ENCODE data around the gene PCDH9. TPM values are rescaled to one million over a fixed set of nuclear protein-coding genes. Genes with fewer than 3 reads are reported as not detected.

PCDH9 gene
- total and polyA plus RNA-seq, 2 of the 4 experiments (the other 2 are of a cell fraction): 2.2 to 10.2 TPM

- H3K9ac ChIP-seq (ENCODE audit: low read depth, low read length): no peak overlapping the region
- H4K91ac ChIP-seq (ENCODE audit: insufficient read depth, low read depth, low read length): no peak overlapping the region
- no peak overlapping the region for H2BK20ac ChIP-seq (ENCODE audit: low read depth, low read length)
- H3K14ac ChIP-seq (replicated peaks; ENCODE audit: low read depth, low read length): no peak overlapping the region
- no peak for DNase-seq
- no peak overlapping the region for H3K23ac ChIP-seq (ENCODE audit: low read depth, low read length)
- no CpG with 5 or more reads among the region's 5 CpGs for WGBS, 2 experiments (ENCODE audit: extremely low coverage in 2 of 2, insufficient read length in 1 of 2)
- H3K36me3 ChIP-seq (ENCODE audit: control insufficient read depth, insufficient read depth, low read length): no peaks in the 10 kb centered on the region
- H3K4me1 ChIP-seq (ENCODE audit: control insufficient read depth, insufficient read depth, low read length): peaks cover 3% of the 10 kb centered on the region; the same call in 1 of the 2 replicates
- no peak overlapping the region for H3K18ac ChIP-seq (ENCODE audit: low read depth, low read length)
- H2AK9ac ChIP-seq (replicated peaks; ENCODE audit: low read depth, low read length, poor library complexity): no peak overlapping the region
- CTCF ChIA-PET: no interaction called here
- POLR2A ChIA-PET (ENCODE audit: unreplicated experiment): no interaction called here
- no peak overlapping the region for H4K5ac ChIP-seq (ENCODE audit: low read depth, low read length)
- H2BK120ac ChIP-seq (ENCODE audit: low read depth, low read length): no peak overlapping the region
- H3K4ac ChIP-seq (ENCODE audit: low read depth, low read length): no peak overlapping the region
- no peak overlapping the region for H3K27ac ChIP-seq (ENCODE audit: insufficient read depth, low read length)
- no peak overlapping the region for H2AK5ac ChIP-seq (ENCODE audit: low read depth, low read length)
- peak overlapping the region; percentile 69 for H2AFZ ChIP-seq (replicated peaks; ENCODE audit: low read length, poor library complexity)
- dilution Hi-C loops (cut with HindIII; ENCODE audit: low sequenced_read_pairs, unreplicated experiment) (no loop called here), intact Hi-C loops (cut with micrococcal nuclease) (no loop called here), in situ Hi-C loops (cut with MboI; ENCODE audit: low sequenced_read_pairs) (no loop called here)
- no peak overlapping the region for H2BK15ac ChIP-seq (ENCODE audit: low read depth, low read length)
- H3K9me1 ChIP-seq (ENCODE audit: insufficient read depth, low read length): no peaks in the 10 kb centered on the region
- no peak overlapping the region for H3K56ac ChIP-seq (ENCODE audit: extremely low read depth, insufficient read depth, low read length)
- no peak for ATAC-seq (ENCODE audit: low read depth)
- H3K4me2 ChIP-seq (ENCODE audit: low read depth, low read length): no peak overlapping the region
- H3K4me3 ChIP-seq (ENCODE audit: insufficient read depth, low read depth, low read length): no peak overlapping the region
- H2BK5ac ChIP-seq (ENCODE audit: low read depth, low read length, poor library complexity, severe bottlenecking): no peak overlapping the region
- H3K9me3 ChIP-seq (ENCODE audit: control insufficient read depth, insufficient read depth, low read length): peaks cover 2% of the 10 kb centered on the region; the same call in 1 of the 2 replicates
- H3K79me1 ChIP-seq (ENCODE audit: low read depth in 1 of 2, low read length in 2 of 2): no peaks in the 10 kb centered on the region
- no peaks in the 10 kb centered on the region for H3K27me3 ChIP-seq (ENCODE audit: control insufficient read depth, insufficient read depth, low read length)
- H4K8ac ChIP-seq (ENCODE audit: low read depth in 2 of 2, low read length in 2 of 2): no peak overlapping the region
- H4K20me1 ChIP-seq (ENCODE audit: insufficient read depth, low read length): no peaks in the 10 kb centered on the region
- TF ChIP-seq MXI1 (IDR thresholded peaks at IDR 0.05; ENCODE audit: borderline replicate concordance, low read depth, low read length) (no peak), CEBPB (IDR thresholded peaks at IDR 0.05; ENCODE audit: low read depth, low read length) (no peak), CTCF (conservative IDR thresholded peaks at IDR 0.05; ENCODE audit: low read depth, low read length) (no peak), POLR2A (IDR thresholded peaks at IDR 0.05; ENCODE audit: low read depth, low read length) (no peak), FOS (IDR thresholded peaks at IDR 0.05; ENCODE audit: low read depth, low read length) (no peak), BHLHE40 (IDR thresholded peaks at IDR 0.05; ENCODE audit: low read depth, low read length) (no peak), ELK1 (IDR thresholded peaks at IDR 0.05; ENCODE audit: borderline replicate concordance, low read depth, low read length) (no peak), RCOR1 (IDR thresholded peaks at IDR 0.05; ENCODE audit: insufficient replicate concordance, low read length) (no peak), NFE2L2 (IDR thresholded peaks at IDR 0.05; ENCODE audit: low read depth, low read length) (no peak), SMC3 (IDR thresholded peaks at IDR 0.05; ENCODE audit: low read depth, low read length) (no peak), RFX5 (IDR thresholded peaks at IDR 0.05; ENCODE audit: low read depth, low read length) (no peak), MAFK (IDR thresholded peaks at IDR 0.05; ENCODE audit: low read depth, low read length) (no peak), CHD1 (IDR thresholded peaks at IDR 0.05; ENCODE audit: low read depth, low read length) (no peak), RAD21 (IDR thresholded peaks at IDR 0.05; ENCODE audit: low read length) (no peak), USF2 (IDR thresholded peaks at IDR 0.05; ENCODE audit: low read depth, low read length) (no peak), MAZ (IDR thresholded peaks at IDR 0.05; ENCODE audit: borderline replicate concordance, low read depth, low read length) (no peak)
- no TSS peak for BruUV-seq (replicated peaks)
Measured at GRCh38 chr13:66528180-66528579, 702.0 kb downstream of the PCDH9 start.

Data from IMR-90 (cell line).